ENCODE results near the gene SS18.

The SS18 gene

DNA sequence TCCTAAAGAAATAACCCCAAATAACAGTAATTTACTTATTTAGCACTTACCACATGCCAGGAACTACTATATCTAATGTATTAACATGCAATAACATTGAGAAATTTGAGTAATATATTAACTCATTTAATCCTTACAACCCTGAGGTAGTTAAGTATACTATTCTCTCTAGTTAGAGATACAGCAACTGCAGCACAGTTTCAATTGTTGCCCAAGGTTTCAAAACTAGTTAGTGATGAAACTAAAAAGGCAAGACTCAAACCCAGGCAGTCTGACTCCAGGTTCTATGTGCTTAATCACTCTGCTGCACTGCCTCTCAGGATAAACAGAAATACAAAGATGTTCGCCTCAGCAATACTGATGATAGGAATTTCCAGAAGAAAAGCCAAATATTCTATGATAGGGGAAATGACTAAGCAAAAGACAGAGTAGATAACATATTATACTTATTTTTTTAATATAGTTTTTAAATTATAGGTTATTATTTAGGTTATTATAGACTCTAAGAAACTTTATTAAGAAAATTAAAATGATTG is 88.0 kb downstream of the SS18 start:
- no peak for DNase-seq (ENCODE audit: low read depth in 2 of 2)

DNA sequence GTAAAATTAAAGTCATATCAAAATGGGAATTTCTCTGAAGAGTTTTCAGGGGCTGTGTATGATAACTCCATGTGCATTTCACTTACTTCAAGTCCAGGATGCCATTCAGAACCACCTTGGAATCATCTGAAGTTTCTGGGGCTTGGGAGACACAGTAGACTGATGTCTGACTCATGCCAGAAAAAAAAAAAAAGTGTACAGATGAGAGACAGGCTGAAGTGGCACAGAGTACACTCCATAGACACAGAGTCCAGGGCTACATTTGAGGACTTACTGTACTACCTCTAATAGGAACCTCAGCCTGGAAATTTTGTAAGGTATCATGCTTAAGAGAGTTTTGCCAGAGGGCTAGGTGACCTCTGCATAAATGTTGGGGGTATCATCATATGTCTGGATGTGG is 92.0 kb downstream of the SS18 start:
- DNase-seq (ENCODE audit: low read depth in 2 of 2): no peak

DNA sequence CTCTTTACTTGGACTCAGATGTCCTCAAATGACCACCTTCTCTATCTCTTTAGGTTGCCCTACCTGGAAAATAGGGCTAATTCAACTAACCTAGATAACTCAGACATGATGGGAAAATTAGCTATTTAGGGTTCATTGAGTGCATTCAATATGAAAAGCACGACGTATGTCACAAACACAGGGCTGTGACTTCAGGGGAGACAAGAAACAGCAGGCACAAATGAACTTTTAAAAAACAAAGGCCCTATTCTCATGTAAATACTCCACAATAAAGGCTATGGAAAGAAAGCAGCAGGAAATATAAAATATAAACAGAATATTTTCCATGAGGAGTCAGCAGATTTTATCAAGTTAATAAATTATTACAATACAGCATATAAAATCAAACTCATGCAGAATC is 97.8 kb downstream of the SS18 start:
- DNase-seq (ENCODE audit: low read depth in 2 of 2): no peak

DNA sequence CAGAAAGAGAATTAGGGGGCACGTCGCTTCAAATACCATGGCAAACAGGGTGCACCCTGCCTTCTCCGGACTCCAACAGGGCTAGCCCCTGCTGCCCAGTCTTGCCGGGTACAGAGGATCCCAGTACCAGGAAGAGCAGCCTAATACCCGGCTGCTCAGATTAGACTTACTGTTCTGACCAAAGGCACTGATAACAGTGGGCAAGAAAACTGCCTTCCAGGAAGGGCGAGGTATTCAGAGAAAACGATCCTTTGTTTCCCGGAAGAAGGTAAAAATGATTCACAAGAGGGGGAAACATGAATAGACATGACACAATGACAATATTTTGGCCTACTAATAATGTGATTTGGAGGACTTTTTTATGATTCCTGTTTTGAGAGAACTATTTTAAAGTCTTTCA is 99.9 kb downstream of the SS18 start:
- DNase-seq (ENCODE audit: low read depth in 2 of 2): no peak

DNA sequence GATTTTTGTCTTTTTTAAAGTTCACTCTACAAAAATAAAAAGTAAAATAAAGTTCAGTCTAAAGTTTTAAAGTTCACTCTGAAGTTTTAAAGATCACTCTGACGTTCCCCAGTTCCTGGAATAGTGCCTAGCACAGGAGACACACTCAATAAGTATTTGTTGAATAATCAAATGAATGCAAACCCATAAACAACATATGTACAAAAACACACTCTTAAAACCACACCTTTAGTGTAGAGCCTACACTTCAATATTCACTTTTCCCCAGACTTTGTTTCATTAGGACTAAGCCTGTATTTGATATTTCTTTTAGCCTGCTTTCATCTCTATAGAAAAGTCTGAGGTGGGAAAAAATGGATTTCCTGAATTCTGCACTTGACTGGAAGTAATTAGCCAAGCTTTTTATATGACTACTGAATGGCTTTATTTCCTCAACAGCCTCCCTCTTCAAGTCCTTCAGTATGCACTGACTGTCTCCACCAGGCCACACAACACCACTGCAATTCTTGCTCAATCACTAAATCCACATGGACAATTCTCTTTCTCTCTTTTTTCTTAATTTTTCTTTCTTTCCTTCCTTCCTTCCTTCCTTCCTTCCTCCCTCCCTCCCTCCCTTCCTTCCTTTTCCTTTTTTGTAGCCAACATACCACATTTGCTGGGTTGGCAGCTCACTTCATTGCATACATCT is 104.6 kb downstream of the SS18 start:
- no peak for DNase-seq (ENCODE audit: low read depth in 2 of 2)

DNA sequence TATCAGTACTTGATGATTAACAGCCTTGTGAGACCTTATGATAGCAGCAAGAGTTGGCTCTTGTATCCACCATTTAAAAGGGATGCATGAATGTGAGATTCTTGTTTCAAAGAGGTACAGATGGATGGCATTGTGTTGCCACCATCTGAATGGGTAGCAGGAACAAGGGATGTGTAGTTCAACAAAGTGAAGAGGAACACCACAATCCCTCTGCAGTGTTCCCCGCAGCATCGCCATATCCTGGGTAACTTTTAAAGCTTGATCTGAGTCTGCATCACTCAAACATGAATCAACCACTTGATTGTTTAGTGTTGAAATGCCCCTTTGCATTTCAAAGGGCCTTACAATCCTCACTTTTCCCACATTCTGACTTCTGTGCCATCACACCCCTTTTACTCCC is 106.7 kb downstream of the SS18 start:
- no peak for DNase-seq (ENCODE audit: low read depth in 2 of 2)

- no peak for DNase-seq (ENCODE audit: low read depth in 2 of 2)
Measured at GRCh38 chr18:25982961-25983360, 107.5 kb downstream of the SS18 start.

- no peak for DNase-seq (ENCODE audit: low read depth in 2 of 2)
Measured at GRCh38 chr18:25982153-25982552, 108.3 kb downstream of the SS18 start.

GRCh38 chr18:25979369-25980040 is 110.9 kb downstream of the SS18 start:
- no peak for DNase-seq (ENCODE audit: low read depth in 2 of 2)

- DNase-seq (ENCODE audit: low read depth in 2 of 2): no peak
Measured at GRCh38 chr18:25976554-25976953, 113.9 kb downstream of the SS18 start.

GRCh38 chr18:25974630-25975077 is 115.8 kb downstream of the SS18 start:
- DNase-seq (ENCODE audit: low read depth in 2 of 2): no peak
